ENCODE measurements around the gene KHDRBS2.

GRCh38 chr6:62192593-62192992 lies 93.4 kb downstream of the KHDRBS2 start:
- TF ChIP-seq FOXM1 (CRISPR knock-in tag; IDR thresholded peaks at IDR 0.05) (no peak), GABPA (IDR thresholded peaks at IDR 0.05; ENCODE audit: low read depth, low read length) (no peak), GABPA (CRISPR knock-in tag; IDR thresholded peaks at IDR 0.05; ENCODE audit: low read depth) (no peak), ETV5 (CRISPR knock-in tag; IDR thresholded peaks at IDR 0.05; ENCODE audit: borderline replicate concordance) (no peak), REST (IDR thresholded peaks at IDR 0.05; ENCODE audit: borderline replicate concordance in 1 of 2, low read depth in 1 of 2, low read length in 2 of 2) (no peak), HNRNPUL1 (IDR thresholded peaks at IDR 0.05; ENCODE audit: low read depth, low read length) (no peak), CEBPB (IDR thresholded peaks at IDR 0.05; ENCODE audit: borderline replicate concordance, low read depth, low read length) (peak; percentile 5; the same call in 1 of the 2 replicates), UBTF (CRISPR knock-in tag; IDR thresholded peaks at IDR 0.05) (no peak), RNF2 (conservative IDR thresholded peaks at IDR 0.05; ENCODE audit: low read depth) (no peak), DBP (CRISPR knock-in tag; IDR thresholded peaks at IDR 0.05; ENCODE audit: not compliant biosample characterization) (no peak), ZBTB43 (CRISPR knock-in tag; conservative IDR thresholded peaks at IDR 0.05) (no peak), CTCF (CRISPR knock-in tag; IDR thresholded peaks at IDR 0.05) (no peak), POLR2AphosphoS5 (IDR thresholded peaks at IDR 0.05; ENCODE audit: low read depth, low read length) (no peak), PBX2 (CRISPR knock-in tag; IDR thresholded peaks at IDR 0.05) (no peak)

All from HepG2 (cell line).